Breast epithelium (tissue), 3 donors: ENCODE results near the gene SNX11.

Experiments used
- CTCF ChIP-seq, 3 donors: fragments of 450-650 bp; IDR thresholded peaks; one replicate each; pipeline ENCODE4 v1.5.1; 2016 to 2017; ENCODE audit warnings: antibody characterized with exemption in 3 of 3, mild to moderate bottlenecking in 3 of 3, moderate library complexity in 3 of 3
- POLR2A ChIP-seq: fragments of 450-650 bp; IDR thresholded peaks from one replicate; pipeline ENCODE4 v1.6.1; 2016; ENCODE audit warnings: antibody characterized with exemption, mild to moderate bottlenecking, moderate library complexity

DNA sequence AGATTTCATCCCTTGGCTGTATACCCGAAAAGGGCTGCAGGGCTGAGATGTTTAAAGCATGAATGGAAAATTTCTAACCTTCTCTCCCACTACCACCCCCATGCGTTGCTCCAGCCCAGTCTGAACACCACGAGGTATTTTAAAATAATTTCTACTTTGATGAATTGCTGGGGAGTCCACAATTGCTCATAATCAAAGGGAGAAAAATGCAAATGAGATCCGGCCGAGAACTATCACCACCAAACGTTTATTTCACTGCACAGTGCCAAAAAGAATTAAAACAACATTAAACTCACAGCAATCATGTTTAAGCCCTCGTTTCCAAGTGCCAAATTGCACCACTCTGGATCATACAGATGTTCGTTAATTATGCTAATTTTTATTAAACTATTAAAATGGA, 36.7 kb downstream of the SNX11 start:
- no peak for TF ChIP-seq CTCF (IDR thresholded peaks at IDR 0.05)
- TF ChIP-seq POLR2A: no peak
